Bronchial epithelial cell (primary cell): ENCODE measurements around the gene MCC. TPM values are rescaled to one million over a fixed set of nuclear protein-coding genes. Genes with fewer than 3 reads are reported as not detected.

Experiments used
- DNase-seq: peaks from one replicate; pipeline ENCODE4 v3.0.0-alpha.2; 2010; ENCODE audit warnings: low read depth
- FAIRE-seq: peaks from 2 replicates; lab custom pipeline; 2011; peaks lifted over from hg19 to GRCh38; lab: Jason Lieb, UNC
- H3K27me3 ChIP-seq: 2 replicates; pipeline ENCODE4 v1.5.1; 2011; ENCODE audit warnings: low read length; ENCODE audit not compliant: control insufficient read depth, insufficient read depth
- H3K36me3 ChIP-seq: 2 replicates; pipeline ENCODE4 v1.5.1; 2011; ENCODE audit warnings: low read length; ENCODE audit not compliant: control insufficient read depth, insufficient read depth
- H3K4me3 ChIP-seq: 2 replicates; pipeline ENCODE4 v1.5.1; 2011; ENCODE audit warnings: mild to moderate bottlenecking, low read depth, low read length, control low read depth
- total RNA-seq: library from RNA; depleted of rRNA; stranded (reverse); fragments of >200 nt; gene quantifications from 2 replicates; pipeline ENCODE4 v1.2.1, GENCODE V29; 2014
- TF ChIP-seq, protein P1 (sequence below): IDR thresholded peaks from 2 replicates; pipeline ENCODE4 v1.5.1; 2011; ENCODE audit warnings: mild to moderate bottlenecking, moderate library complexity, low read length, control low read depth, inconsistent platforms; ENCODE audit not compliant: insufficient read depth, severe bottlenecking

The MCC gene
- total RNA-seq, 1 donor from 2014 or later, result 43.2 TPM

DNA sequence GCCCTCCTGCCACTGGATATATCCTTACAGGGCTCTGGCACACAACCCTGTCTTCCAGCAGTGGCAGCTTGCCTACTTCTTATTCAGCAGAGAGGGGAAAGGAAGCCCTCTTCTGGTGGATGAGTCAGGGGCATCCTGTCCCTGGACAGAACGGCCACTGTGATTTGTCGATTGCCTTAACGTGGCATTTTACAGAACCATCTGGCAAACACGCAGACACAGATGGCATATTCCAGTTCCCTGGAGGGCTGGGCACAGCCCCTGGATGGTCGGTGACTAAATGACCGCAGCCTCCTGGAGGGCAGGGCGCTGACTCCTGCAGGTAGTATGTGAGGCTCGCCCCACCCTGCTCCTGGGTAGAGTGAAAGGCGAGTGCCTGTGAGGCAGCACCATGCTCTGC, 449.5 kb downstream of the MCC start:
- peak; percentile 44 for DNase-seq
- TF ChIP-seq, protein P1, sequence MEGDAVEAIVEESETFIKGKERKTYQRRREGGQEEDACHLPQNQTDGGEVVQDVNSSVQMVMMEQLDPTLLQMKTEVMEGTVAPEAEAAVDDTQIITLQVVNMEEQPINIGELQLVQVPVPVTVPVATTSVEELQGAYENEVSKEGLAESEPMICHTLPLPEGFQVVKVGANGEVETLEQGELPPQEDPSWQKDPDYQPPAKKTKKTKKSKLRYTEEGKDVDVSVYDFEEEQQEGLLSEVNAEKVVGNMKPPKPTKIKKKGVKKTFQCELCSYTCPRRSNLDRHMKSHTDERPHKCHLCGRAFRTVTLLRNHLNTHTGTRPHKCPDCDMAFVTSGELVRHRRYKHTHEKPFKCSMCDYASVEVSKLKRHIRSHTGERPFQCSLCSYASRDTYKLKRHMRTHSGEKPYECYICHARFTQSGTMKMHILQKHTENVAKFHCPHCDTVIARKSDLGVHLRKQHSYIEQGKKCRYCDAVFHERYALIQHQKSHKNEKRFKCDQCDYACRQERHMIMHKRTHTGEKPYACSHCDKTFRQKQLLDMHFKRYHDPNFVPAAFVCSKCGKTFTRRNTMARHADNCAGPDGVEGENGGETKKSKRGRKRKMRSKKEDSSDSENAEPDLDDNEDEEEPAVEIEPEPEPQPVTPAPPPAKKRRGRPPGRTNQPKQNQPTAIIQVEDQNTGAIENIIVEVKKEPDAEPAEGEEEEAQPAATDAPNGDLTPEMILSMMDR, result no peak
- Histone ChIP-seq H3K27me3 (no peaks in the 10 kb centered on the region), H3K4me3 (no peak overlapping the region), H3K36me3 (peaks cover 32% of the 10 kb centered on the region)
- FAIRE-seq, result no peak

DNA sequence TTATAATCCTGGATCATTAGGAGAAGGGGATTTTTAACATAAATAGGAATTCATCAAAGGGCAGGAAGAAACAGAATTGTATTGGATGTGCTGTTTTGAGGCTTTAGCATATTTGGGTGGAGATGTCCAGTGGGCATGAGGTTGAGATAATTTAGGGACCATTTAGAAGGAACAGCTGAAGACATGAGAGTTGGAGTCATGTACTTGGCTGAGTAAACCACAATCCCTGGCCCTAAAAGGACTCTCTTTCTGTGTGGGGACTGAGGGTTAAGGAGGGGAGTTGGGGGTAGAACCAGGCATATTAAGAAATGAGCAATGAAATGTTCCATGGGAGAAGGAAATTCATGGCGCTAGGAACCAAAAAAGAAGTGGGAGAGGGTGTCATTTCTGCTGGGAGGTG, 450.1 kb downstream of the MCC start:
- H3K4me3 ChIP-seq, result no peak overlapping the region
- TF ChIP-seq, protein P1, result no peak
- peaks cover 27% of the 10 kb centered on the region for H3K36me3 ChIP-seq
- DNase-seq (no peak), FAIRE-seq (no peak)
- H3K27me3 ChIP-seq, result no peaks in the 10 kb centered on the region

DNA sequence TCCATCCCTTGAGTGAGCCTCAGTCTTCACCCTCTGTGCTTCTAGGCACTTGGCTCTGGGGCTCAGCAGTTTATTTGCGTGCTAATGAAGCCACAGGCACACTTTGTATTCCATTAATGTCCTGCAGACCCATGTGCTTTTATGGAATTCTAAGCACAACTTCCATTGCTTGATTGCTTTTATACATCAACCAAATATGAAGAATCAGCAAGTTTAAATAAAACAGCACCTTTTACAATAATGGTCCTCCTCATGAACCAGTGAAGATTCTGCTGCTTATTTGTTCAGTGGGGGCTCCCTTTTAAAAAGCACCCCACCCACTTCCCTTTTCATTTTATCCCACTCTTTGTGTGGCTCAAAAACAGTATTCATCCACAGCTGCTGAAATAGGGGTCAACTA, 451.4 kb downstream of the MCC start:
- peaks cover 27% of the 10 kb centered on the region for H3K36me3 ChIP-seq
- TF ChIP-seq, protein P1, result no peak
- no peaks in the 10 kb centered on the region for H3K27me3 ChIP-seq
- DNase-seq (no peak), FAIRE-seq (no peak)
- H3K4me3 ChIP-seq, result no peak overlapping the region

DNA sequence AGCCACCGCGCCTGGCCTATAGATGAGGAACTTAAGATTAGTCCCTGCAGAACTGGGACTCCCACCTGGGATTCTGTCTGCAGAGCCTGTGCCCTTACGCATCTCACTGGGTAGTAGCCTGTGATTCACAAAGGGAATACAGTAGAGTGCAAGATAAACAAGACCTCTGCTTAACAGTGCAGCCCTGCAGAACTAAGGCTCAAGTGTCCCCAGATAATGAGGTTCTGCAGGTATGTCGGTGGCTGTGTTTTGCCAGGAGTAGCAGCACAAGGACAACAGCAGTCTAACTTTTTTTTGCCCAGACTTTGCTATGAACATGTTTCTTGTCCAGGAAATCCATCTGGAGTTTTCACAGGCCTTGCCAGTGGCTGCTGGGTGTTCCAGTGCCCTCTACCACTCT, 451.9 kb downstream of the MCC start:
- FAIRE-seq (no peak), DNase-seq (no peak)
- TF ChIP-seq, protein P1, result no peak
- Histone ChIP-seq H3K36me3 (peaks cover 26% of the 10 kb centered on the region), H3K27me3 (no peaks in the 10 kb centered on the region), H3K4me3 (no peak overlapping the region)

DNA sequence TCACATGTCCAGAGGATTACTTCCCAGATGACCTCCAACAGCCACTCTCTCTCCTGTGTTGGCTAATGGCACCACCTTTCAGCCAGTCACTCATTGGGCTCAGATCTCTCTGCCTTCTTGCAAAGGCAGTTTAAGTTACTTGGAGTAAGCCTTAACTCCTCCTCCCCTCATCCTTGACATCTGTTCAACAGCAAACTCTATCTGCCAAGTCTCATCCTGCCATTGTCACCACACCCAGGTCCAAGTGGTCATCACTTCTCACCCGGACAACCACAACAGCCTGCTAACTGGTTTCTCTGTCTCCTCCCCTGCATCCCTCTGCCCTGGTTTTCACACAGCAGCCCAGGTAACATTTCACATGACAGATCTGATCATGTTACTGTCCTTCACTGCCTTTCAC, 453.2 kb downstream of the MCC start:
- Histone ChIP-seq H3K27me3 (no peaks in the 10 kb centered on the region), H3K36me3 (peaks cover 21% of the 10 kb centered on the region), H3K4me3 (no peak overlapping the region)
- TF ChIP-seq, protein P1, result no peak
- DNase-seq, result no peak
- FAIRE-seq, result no peak

DNA sequence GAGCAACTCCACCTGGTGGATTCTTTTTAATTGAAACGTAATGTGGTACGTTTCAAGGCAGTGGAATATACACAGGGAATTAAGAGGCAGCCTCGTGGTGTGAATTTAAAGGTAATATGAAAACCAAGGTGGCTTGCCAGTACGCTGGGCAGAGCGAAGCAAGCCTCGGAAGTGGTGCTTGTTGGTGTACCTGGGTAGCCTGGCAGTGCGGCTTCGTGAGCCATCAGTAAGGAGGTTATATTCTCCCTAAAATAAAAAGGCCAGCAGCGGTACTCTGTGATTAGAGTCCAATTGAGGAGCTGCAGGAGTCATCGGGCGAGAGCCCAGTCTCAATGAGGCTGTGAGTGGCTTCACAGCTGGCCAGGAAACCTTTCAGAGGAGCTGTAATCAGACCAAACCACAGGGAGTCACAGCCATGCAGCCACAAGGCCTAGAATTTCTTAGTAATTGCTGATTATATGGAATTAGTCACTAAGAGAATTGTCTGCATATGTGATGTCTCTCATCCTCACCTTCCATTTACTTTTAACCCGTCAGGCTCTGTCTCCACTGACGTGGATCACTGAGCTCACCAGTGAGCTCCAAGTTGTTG, 454.0 kb downstream of the MCC start:
- H3K4me3 ChIP-seq, result no peak overlapping the region
- no peak for FAIRE-seq
- peaks cover 24% of the 10 kb centered on the region for H3K36me3 ChIP-seq
- TF ChIP-seq, protein P1, result no peak
- H3K27me3 ChIP-seq, result no peaks in the 10 kb centered on the region
- DNase-seq, result no peak
